IPS-18c (cell line): ENCODE measurements around the gene OSBPL2.

Experiments
- H3K4me3 ChIP-seq: 2 replicates; pipeline ENCODE4 v1.7.0; 2013; ENCODE audit warnings: low read depth, mild to moderate bottlenecking, low read length, moderate library complexity; ENCODE audit not compliant: insufficient read depth
- H3K9me3 ChIP-seq: one replicate; pipeline ENCODE4 v1.6.1; 2013; ENCODE audit warnings: mild to moderate bottlenecking, low read length, moderate library complexity; ENCODE audit not compliant: control insufficient read depth, insufficient read depth

OSBPL2 gene

GRCh38 chr20:62259294-62259565 is 20.9 kb downstream of the OSBPL2 start:
- no peak overlapping the region for H3K4me3 ChIP-seq

GRCh38 chr20:62262064-62262463 is 23.7 kb downstream of the OSBPL2 start:
- Histone ChIP-seq H3K9me3 (peaks cover 3% of the 10 kb centered on the region), H3K4me3 (no peak overlapping the region)

More at GRCh38 chr20:62259294-62259565, 20.9 kb downstream of the OSBPL2 start:
- no peaks in the 10 kb centered on the region for H3K9me3 ChIP-seq

GRCh38 chr20:62263396-62263795 is 25.1 kb downstream of the OSBPL2 start:
- Histone ChIP-seq H3K9me3 (peaks cover 3% of the 10 kb centered on the region), H3K4me3 (no peak overlapping the region)

- Histone ChIP-seq H3K9me3 (peaks cover 3% of the 10 kb centered on the region), H3K4me3 (no peak overlapping the region)
Measured at GRCh38 chr20:62265365-62265764, 27.0 kb downstream of the OSBPL2 start.

GRCh38 chr20:62266340-62266739 is 28.0 kb downstream of the OSBPL2 start:
- Histone ChIP-seq H3K4me3 (no peak overlapping the region), H3K9me3 (peaks cover 3% of the 10 kb centered on the region)

GRCh38 chr20:62266851-62267250 is 28.5 kb downstream of the OSBPL2 start:
- Histone ChIP-seq H3K9me3 (peaks cover 3% of the 10 kb centered on the region), H3K4me3 (no peak overlapping the region)

GRCh38 chr20:62267543-62267942 is 29.2 kb downstream of the OSBPL2 start:
- H3K9me3 ChIP-seq: peaks cover 3% of the 10 kb centered on the region
- H3K4me3 ChIP-seq: no peak overlapping the region

GRCh38 chr20:62268228-62268900 is 30.0 kb downstream of the OSBPL2 start:
- H3K9me3 ChIP-seq: peaks cover 3% of the 10 kb centered on the region
- H3K4me3 ChIP-seq: no peak overlapping the region

GRCh38 chr20:62269378-62269777 is 31.1 kb downstream of the OSBPL2 start:
- H3K4me3 ChIP-seq: no peak overlapping the region
- H3K9me3 ChIP-seq: peaks cover 3% of the 10 kb centered on the region

- H3K9me3 ChIP-seq: peaks cover 3% of the 10 kb centered on the region
- no peak overlapping the region for H3K4me3 ChIP-seq
Measured at GRCh38 chr20:62269871-62270270, 31.6 kb downstream of the OSBPL2 start.

- H3K9me3 ChIP-seq: no peaks in the 10 kb centered on the region
Measured at GRCh38 chr20:62272200-62272599, 33.9 kb downstream of the OSBPL2 start.

GRCh38 chr20:62273416-62273815 is 35.1 kb downstream of the OSBPL2 start:
- H3K9me3 ChIP-seq: no peaks in the 10 kb centered on the region
- H3K4me3 ChIP-seq: no peak overlapping the region

More at GRCh38 chr20:62272200-62272599, 33.9 kb downstream of the OSBPL2 start:
- H3K4me3 ChIP-seq: no peak overlapping the region

GRCh38 chr20:62274332-62274950 is 36.1 kb downstream of the OSBPL2 start:
- no peaks in the 10 kb centered on the region for H3K9me3 ChIP-seq
- H3K4me3 ChIP-seq: no peak overlapping the region

GRCh38 chr20:62275219-62275618 is 36.9 kb downstream of the OSBPL2 start:
- H3K4me3 ChIP-seq: no peak overlapping the region

GRCh38 chr20:62276439-62276838 is 38.1 kb downstream of the OSBPL2 start:
- no peaks in the 10 kb centered on the region for H3K9me3 ChIP-seq
- no peak overlapping the region for H3K4me3 ChIP-seq

More at GRCh38 chr20:62275219-62275618, 36.9 kb downstream of the OSBPL2 start:
- no peaks in the 10 kb centered on the region for H3K9me3 ChIP-seq

- Histone ChIP-seq H3K4me3 (no peak overlapping the region), H3K9me3 (no peaks in the 10 kb centered on the region)
Measured at GRCh38 chr20:62277253-62277652, 38.9 kb downstream of the OSBPL2 start.

- H3K4me3 ChIP-seq: no peak overlapping the region
- no peaks in the 10 kb centered on the region for H3K9me3 ChIP-seq
Measured at GRCh38 chr20:62280303-62280702, 42.0 kb downstream of the OSBPL2 start.

- no peaks in the 10 kb centered on the region for H3K9me3 ChIP-seq
- H3K4me3 ChIP-seq: no peak overlapping the region
Measured at GRCh38 chr20:62281161-62281933, 43.0 kb downstream of the OSBPL2 start.
